ENCODE measurements around the gene CMC1. TPM values are rescaled to one million over a fixed set of nuclear protein-coding genes. Genes with fewer than 3 reads are reported as not detected.
A peak's percentile ranks its signal among the peaks of the same experiment; 100 is the strongest.

CMC1 gene
- total and polyA plus RNA-seq, 4 donors, result 17.6 to 35.6 (median 26.9) TPM

DNA sequence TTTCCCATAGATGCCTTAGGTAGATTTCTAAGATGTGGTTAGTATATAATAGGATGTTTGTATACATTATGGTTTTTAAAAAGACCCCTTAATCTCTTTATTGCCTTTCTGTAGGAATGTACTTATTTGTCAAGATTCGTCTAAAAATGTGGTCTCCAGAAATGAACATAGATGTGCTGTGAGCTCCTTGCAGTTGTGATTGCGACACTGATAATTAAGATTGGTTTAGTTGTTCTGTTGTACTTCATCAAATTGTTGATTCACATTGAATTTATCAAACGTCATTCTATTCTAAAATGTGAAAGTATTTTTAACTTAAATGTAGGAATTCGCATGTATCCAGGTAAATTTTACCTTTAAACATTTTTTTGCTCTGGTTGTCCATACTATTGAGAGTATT lies 51.2 kb downstream of the CMC1 start:
- no peaks in the 10 kb centered on the region for H3K9me3 ChIP-seq (ENCODE audit: control insufficient read depth in 4 of 4, insufficient read depth in 3 of 4, low read length in 3 of 4)
- peaks cover 0 to 8% (median 0%) of the 10 kb centered on the region in 5 donors for H3K4me1 ChIP-seq (ENCODE audit: control insufficient read depth in 5 of 5, insufficient read depth in 5 of 5, low read length in 5 of 5)
- no peaks in the 10 kb centered on the region for H3K27me3 ChIP-seq (ENCODE audit: control insufficient read depth in 3 of 3, insufficient read depth in 3 of 3, low read length in 2 of 3)
- DNase-seq (no peak), ATAC-seq (ENCODE audit: insufficient read depth, low FRiP score) (no peak)
- WGBS, 2 donors, result 77 to 80% methylated on average over 4 of the region's 4 CpGs
- no peak overlapping the region for H3K4me3 ChIP-seq
- peaks cover 2 to 5% (median 4%) of the 10 kb centered on the region in 4 donors for H3K36me3 ChIP-seq (ENCODE audit: control insufficient read depth in 4 of 4, insufficient read depth in 4 of 4, low read length in 4 of 4)
- no peak overlapping the region for H3K27ac ChIP-seq (ENCODE audit: low read depth in 1 of 2, low read length in 1 of 2)
- TF ChIP-seq, protein P1, sequence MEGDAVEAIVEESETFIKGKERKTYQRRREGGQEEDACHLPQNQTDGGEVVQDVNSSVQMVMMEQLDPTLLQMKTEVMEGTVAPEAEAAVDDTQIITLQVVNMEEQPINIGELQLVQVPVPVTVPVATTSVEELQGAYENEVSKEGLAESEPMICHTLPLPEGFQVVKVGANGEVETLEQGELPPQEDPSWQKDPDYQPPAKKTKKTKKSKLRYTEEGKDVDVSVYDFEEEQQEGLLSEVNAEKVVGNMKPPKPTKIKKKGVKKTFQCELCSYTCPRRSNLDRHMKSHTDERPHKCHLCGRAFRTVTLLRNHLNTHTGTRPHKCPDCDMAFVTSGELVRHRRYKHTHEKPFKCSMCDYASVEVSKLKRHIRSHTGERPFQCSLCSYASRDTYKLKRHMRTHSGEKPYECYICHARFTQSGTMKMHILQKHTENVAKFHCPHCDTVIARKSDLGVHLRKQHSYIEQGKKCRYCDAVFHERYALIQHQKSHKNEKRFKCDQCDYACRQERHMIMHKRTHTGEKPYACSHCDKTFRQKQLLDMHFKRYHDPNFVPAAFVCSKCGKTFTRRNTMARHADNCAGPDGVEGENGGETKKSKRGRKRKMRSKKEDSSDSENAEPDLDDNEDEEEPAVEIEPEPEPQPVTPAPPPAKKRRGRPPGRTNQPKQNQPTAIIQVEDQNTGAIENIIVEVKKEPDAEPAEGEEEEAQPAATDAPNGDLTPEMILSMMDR (IDR thresholded peaks at IDR 0.05; ENCODE audit: control extremely low read depth, extremely low read depth), result no peak
- no peak overlapping the region for H3K9ac ChIP-seq (ENCODE audit: insufficient read depth in 1 of 2, low read length in 2 of 2)

GRCh38 chr3:28294667-28295413 lies 53.4 kb downstream of the CMC1 start:
- peaks cover 0 to 8% (median 0%) of the 10 kb centered on the region in 5 donors for H3K4me1 ChIP-seq (ENCODE audit: control insufficient read depth in 5 of 5, insufficient read depth in 5 of 5, low read length in 5 of 5)
- TF ChIP-seq, protein P1 (IDR thresholded peaks at IDR 0.05; ENCODE audit: control extremely low read depth, extremely low read depth), result no peak
- ATAC-seq (ENCODE audit: insufficient read depth, low FRiP score) (no peak), DNase-seq (no peak)
- no peaks in the 10 kb centered on the region for H3K9me3 ChIP-seq (ENCODE audit: control insufficient read depth in 4 of 4, insufficient read depth in 3 of 4, low read length in 3 of 4)
- H3K36me3 ChIP-seq (ENCODE audit: control insufficient read depth in 4 of 4, insufficient read depth in 4 of 4, low read length in 4 of 4), result peaks cover 2 to 5% (median 4%) of the 10 kb centered on the region in 4 donors
- no peak overlapping the region for H3K27ac ChIP-seq (ENCODE audit: low read depth in 1 of 2, low read length in 1 of 2)
- WGBS, 2 donors, result 82 to 84% methylated on average over 7 of the region's 7 CpGs
- no peaks in the 10 kb centered on the region for H3K27me3 ChIP-seq (ENCODE audit: control insufficient read depth in 3 of 3, insufficient read depth in 3 of 3, low read length in 2 of 3)
- H3K9ac ChIP-seq (ENCODE audit: insufficient read depth in 1 of 2, low read length in 2 of 2), result no peak overlapping the region
- no peak overlapping the region for H3K4me3 ChIP-seq

DNA sequence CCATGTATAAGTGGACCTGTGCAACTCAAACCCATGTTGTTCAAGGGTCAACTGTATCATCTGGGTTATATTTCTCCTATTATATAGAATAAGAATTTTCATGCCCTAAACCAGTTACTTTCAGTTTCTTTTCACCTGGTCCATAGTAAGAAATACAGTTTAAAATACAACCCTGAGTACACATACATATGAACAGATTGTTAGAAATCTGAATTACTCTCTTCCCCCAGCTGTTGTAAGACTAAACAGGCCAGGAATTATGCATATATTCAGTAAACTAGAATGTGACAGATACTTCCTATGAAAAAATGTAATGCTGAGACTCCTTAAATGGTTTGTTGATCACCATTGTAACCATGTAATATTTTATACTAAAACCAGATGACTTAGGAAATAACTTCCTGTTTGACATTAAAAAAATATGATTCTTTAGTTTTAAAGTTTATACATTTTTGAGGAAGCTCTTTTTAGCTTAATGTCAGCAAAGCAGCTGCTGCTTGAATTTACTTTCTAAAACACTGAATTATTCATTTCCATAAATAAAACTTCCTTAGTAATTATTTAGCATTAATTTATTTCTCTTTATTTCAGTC lies 54.6 kb downstream of the CMC1 start:
- no peak overlapping the region for H3K4me3 ChIP-seq
- peak in 2 of 3 donors; percentile 28 to 30 for DNase-seq
- no peaks in the 10 kb centered on the region for H3K9me3 ChIP-seq (ENCODE audit: control insufficient read depth in 4 of 4, insufficient read depth in 3 of 4, low read length in 3 of 4)
- no peak for ATAC-seq (ENCODE audit: insufficient read depth, low FRiP score)
- no peak overlapping the region for H3K27ac ChIP-seq (ENCODE audit: low read depth in 1 of 2, low read length in 1 of 2)
- TF ChIP-seq, protein P1 (IDR thresholded peaks at IDR 0.05; ENCODE audit: control extremely low read depth, extremely low read depth), result no peak
- no peaks in the 10 kb centered on the region for H3K27me3 ChIP-seq (ENCODE audit: control insufficient read depth in 3 of 3, insufficient read depth in 3 of 3, low read length in 2 of 3)
- H3K36me3 ChIP-seq (ENCODE audit: control insufficient read depth in 4 of 4, insufficient read depth in 4 of 4, low read length in 4 of 4), result peaks cover under 1 to 2% (median 1%) of the 10 kb centered on the region in 4 donors
- H3K4me1 ChIP-seq (ENCODE audit: control insufficient read depth in 5 of 5, insufficient read depth in 5 of 5, low read length in 5 of 5), result peaks cover 0 to 8% (median 0%) of the 10 kb centered on the region in 5 donors
- no peak overlapping the region for H3K9ac ChIP-seq (ENCODE audit: insufficient read depth in 1 of 2, low read length in 2 of 2)

All from lung (tissue), 12 donors.